ENCODE results near the gene DEPP1. TPM values are rescaled to one million over a fixed set of nuclear protein-coding genes. Genes with fewer than 3 reads are reported as not detected.

Gene DEPP1
- total and polyA plus RNA-seq, 8 donors, result 68.9 to 270 (median 173) TPM

GRCh38 chr10:44954042-44954441, 24.6 kb downstream of the DEPP1 start:
- Histone ChIP-seq H3K36me3 (peaks cover 0 to 5% (median 0%) of the 10 kb centered on the region in 3 donors), H3K4me1 (peaks cover 7 to 21% (median 13%) of the 10 kb centered on the region in 3 donors), H3K9me3 (no peaks in the 10 kb centered on the region), H3K27ac (no peak overlapping the region), H3K27me3 (no peaks in the 10 kb centered on the region), H3K4me3 (no peak overlapping the region)
- intact Hi-C loops (cut with DNase I), result no loop called here
- no peak for ATAC-seq
- no peak for DNase-seq
- no peak for FAIRE-seq
- TF ChIP-seq, protein P1, sequence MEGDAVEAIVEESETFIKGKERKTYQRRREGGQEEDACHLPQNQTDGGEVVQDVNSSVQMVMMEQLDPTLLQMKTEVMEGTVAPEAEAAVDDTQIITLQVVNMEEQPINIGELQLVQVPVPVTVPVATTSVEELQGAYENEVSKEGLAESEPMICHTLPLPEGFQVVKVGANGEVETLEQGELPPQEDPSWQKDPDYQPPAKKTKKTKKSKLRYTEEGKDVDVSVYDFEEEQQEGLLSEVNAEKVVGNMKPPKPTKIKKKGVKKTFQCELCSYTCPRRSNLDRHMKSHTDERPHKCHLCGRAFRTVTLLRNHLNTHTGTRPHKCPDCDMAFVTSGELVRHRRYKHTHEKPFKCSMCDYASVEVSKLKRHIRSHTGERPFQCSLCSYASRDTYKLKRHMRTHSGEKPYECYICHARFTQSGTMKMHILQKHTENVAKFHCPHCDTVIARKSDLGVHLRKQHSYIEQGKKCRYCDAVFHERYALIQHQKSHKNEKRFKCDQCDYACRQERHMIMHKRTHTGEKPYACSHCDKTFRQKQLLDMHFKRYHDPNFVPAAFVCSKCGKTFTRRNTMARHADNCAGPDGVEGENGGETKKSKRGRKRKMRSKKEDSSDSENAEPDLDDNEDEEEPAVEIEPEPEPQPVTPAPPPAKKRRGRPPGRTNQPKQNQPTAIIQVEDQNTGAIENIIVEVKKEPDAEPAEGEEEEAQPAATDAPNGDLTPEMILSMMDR (IDR thresholded peaks at IDR 0.05), result no peak

DNA sequence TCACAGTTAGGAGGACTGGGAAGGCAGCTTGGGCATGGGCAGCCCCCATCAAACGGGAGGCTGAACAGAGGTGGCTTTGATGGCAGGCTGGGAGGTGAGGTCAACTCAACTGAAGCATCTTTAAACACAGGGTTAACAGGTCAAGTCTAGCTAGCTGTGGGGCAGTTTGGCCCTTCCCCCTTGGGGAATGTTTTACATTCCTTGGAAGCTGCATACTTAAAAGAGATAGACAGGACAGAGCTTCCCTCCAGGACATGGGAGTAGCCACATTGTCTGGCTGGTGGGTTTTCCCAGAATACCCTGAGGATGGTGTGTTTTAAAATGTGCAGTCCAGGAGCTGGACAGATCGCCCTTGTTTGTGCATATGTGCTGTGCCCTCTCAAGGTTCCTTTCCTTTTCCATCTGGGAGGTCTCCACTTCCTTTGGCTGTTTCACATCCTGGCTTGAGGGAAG, 25.8 kb downstream of the DEPP1 start:
- Histone ChIP-seq H3K36me3 (peaks cover 0 to 5% (median 0%) of the 10 kb centered on the region in 3 donors), H3K27ac (no peak overlapping the region), H3K4me1 (peaks cover 2 to 13% (median 3%) of the 10 kb centered on the region in 3 donors), H3K4me3 (no peak overlapping the region), H3K9me3 (no peaks in the 10 kb centered on the region), H3K27me3 (no peaks in the 10 kb centered on the region)
- intact Hi-C loops (cut with DNase I), result no loop called here
- DNase-seq (peak in 1 of 6 donors; percentile 5), ATAC-seq (no peak), FAIRE-seq (no peak)
- 71 to 74% methylated on average over 2 of the region's 2 CpGs for WGBS, 2 donors
- TF ChIP-seq, protein P1 (IDR thresholded peaks at IDR 0.05), result no peak

DNA sequence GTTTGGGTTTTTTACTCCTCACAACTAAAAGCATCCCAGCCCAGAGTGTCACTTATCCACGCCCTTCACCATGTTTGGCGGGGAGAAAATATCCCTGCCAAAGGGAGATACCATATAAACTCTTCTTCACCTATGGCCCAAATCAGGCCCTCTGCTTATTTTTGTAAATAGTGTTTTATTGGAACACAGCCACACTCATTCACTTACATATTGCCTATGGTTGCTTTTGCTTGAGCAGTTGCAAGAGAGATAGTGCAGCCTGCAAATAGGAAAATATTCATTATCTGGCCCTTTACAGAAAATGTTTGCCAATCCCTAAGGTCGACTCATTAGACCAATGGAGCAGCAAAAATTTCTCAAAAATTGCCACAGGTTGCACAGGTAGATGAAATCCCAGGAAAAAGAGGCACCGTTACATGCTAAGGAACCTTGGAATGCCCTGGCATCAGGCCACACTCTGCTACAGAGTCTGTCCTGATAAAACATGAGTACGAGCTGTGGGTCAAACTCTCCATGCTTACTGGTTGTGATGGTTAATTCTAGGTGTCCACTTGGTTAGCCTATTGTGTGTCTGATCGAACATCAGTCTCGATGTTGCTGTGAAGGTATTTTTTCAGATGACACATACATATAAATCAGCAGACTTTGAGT, 26.9 kb downstream of the DEPP1 start:
- intact Hi-C loops (cut with DNase I), result no loop called here
- DNase-seq (peak in 1 of 6 donors; percentile 10), FAIRE-seq (no peak), ATAC-seq (no peak)
- Histone ChIP-seq H3K9me3 (no peaks in the 10 kb centered on the region), H3K27ac (no peak overlapping the region), H3K36me3 (peaks cover 0 to 5% (median 0%) of the 10 kb centered on the region in 3 donors), H3K4me1 (peaks cover 0 to 8% (median 0%) of the 10 kb centered on the region in 3 donors), H3K4me3 (no peak overlapping the region), H3K27me3 (no peaks in the 10 kb centered on the region)
- whole genome bisulfite sequencing, 2 donors, result 83 to 84% methylated on average over 7 of the region's 7 CpGs
- TF ChIP-seq, protein P1 (IDR thresholded peaks at IDR 0.05), result no peak

GRCh38 chr10:44950326-44951225, 28.0 kb downstream of the DEPP1 start:
- Histone ChIP-seq H3K4me1 (peaks cover 0 to 8% (median 0%) of the 10 kb centered on the region in 3 donors), H3K4me3 (no peak overlapping the region), H3K9me3 (no peaks in the 10 kb centered on the region), H3K36me3 (peaks cover 0 to 1% (median 0%) of the 10 kb centered on the region in 3 donors), H3K27ac (peak overlapping the region in 1 of 4 donors; percentile 19), H3K27me3 (no peaks in the 10 kb centered on the region)
- 92 to 96% methylated on average over 10 of the region's 10 CpGs for WGBS, 2 donors
- FAIRE-seq (no peak), ATAC-seq (peak in 1 of 4 donors; percentile 20), DNase-seq (peak in 1 of 6 donors; percentile 7)
- TF ChIP-seq, protein P1 (IDR thresholded peaks at IDR 0.05), result no peak
- intact Hi-C loops (cut with DNase I), result no loop called here

Measured in pancreas (tissue), 10 donors.